Mesodermal cell (in vitro differentiated cells): ENCODE data around the gene ACSM6.
A peak's percentile ranks its signal among the peaks of the same experiment; 100 is the strongest.
"Not testable (repeated sequence)": the region's sequence is repeated elsewhere in the genome, so short reads cannot be mapped to it uniquely, and the experiment has no call there.

Source experiments
- H3K27ac ChIP-seq: 2 replicates; pipeline ENCODE4 v1.7.0; 2013; ENCODE audit warnings: mild to moderate bottlenecking, low read depth, low read length, moderate library complexity; ENCODE audit not compliant: severe bottlenecking
- H3K36me3 ChIP-seq: 2 replicates; pipeline ENCODE4 v1.7.1; 2013; ENCODE audit warnings: mild to moderate bottlenecking, low read length, moderate library complexity; ENCODE audit not compliant: control insufficient read depth, insufficient read depth
- H3K4me1 ChIP-seq: one replicate; pipeline ENCODE4 v1.7.1; 2013; ENCODE audit warnings: mild to moderate bottlenecking, low read length; ENCODE audit not compliant: insufficient read depth, control insufficient read depth, poor library complexity, severe bottlenecking
- H3K4me3 ChIP-seq: 2 replicates; pipeline ENCODE4 v1.7.0; 2013; ENCODE audit warnings: low read length, control low read depth, mild to moderate bottlenecking; ENCODE audit not compliant: insufficient read depth, poor library complexity, severe bottlenecking; ENCODE audit errors: extremely low read depth
- H3K9me3 ChIP-seq: 2 replicates; pipeline ENCODE4 v1.7.1; 2013; ENCODE audit warnings: mild to moderate bottlenecking, low read length, moderate library complexity; ENCODE audit not compliant: control insufficient read depth
- WGBS, 2 experiments: methylation state at CpG; one replicate each; pipeline ENCODE4 v1.1.5; 2013; ENCODE audit warnings: missing lambda C conversion rate in 2 of 2; ENCODE audit not compliant: insufficient coverage in 2 of 2; 5-methylcytosine and 5-hydroxymethylcytosine counted together

Gene ACSM6

GRCh38 chr10:95214793-95215192 is 20.8 kb downstream of the ACSM6 start:
- H3K4me1 ChIP-seq, result peaks cover 3% of the 10 kb centered on the region
- H3K36me3 ChIP-seq, result peaks cover 6% of the 10 kb centered on the region
- H3K27ac ChIP-seq, result no peak overlapping the region
- WGBS, 2 experiments, result 90 to 93% methylated on average over 3 of the region's 3 CpGs
- no peak overlapping the region for H3K4me3 ChIP-seq
- no peaks in the 10 kb centered on the region for H3K9me3 ChIP-seq

- Histone ChIP-seq H3K4me3 (no peak overlapping the region), H3K9me3 (no peaks in the 10 kb centered on the region), H3K4me1 (peaks cover 5% of the 10 kb centered on the region), H3K36me3 (peaks cover 6% of the 10 kb centered on the region), H3K27ac (no peak overlapping the region)
- WGBS, 2 experiments, result 100% methylated on average over 1 of the region's 1 CpG; no CpG with 5 or more reads in 1 of the 2 experiments
These were observed 23.4 kb downstream of the ACSM6 start for GRCh38 chr10:95217476-95217875.

- no peaks in the 10 kb centered on the region for H3K9me3 ChIP-seq
- peaks cover 6% of the 10 kb centered on the region for H3K36me3 ChIP-seq
- peaks cover 5% of the 10 kb centered on the region for H3K4me1 ChIP-seq
- H3K27ac ChIP-seq, result no peak overlapping the region
- H3K4me3 ChIP-seq, result no peak overlapping the region
- WGBS, 2 experiments, result no CpG with 5 or more reads among the region's 3 CpGs
These were observed 26.5 kb downstream of the ACSM6 start for GRCh38 chr10:95220539-95220938.

GRCh38 chr10:95221124-95221523 is 27.1 kb downstream of the ACSM6 start:
- Histone ChIP-seq H3K4me1 (peaks cover 5% of the 10 kb centered on the region), H3K36me3 (peaks cover 3% of the 10 kb centered on the region), H3K9me3 (no peaks in the 10 kb centered on the region), H3K4me3 (no peak overlapping the region), H3K27ac (no peak overlapping the region)
- WGBS, 2 experiments, result 43 to 82% methylated on average over 3 of the region's 5 CpGs

- no CpG with 5 or more reads among the region's 2 CpGs for WGBS, 2 experiments
- Histone ChIP-seq H3K27ac (no peak overlapping the region), H3K4me1 (peaks cover 19% of the 10 kb centered on the region)
These were observed 31.1 kb downstream of the ACSM6 start for GRCh38 chr10:95225136-95225535.

GRCh38 chr10:95228934-95229723 is 35.1 kb downstream of the ACSM6 start:
- WGBS, 2 experiments, result 18 to 39% methylated on average over 4 to 6 of the region's 14 CpGs
- H3K4me1 ChIP-seq, result peaks cover 19% of the 10 kb centered on the region
- H3K36me3 ChIP-seq, result peaks cover 20% of the 10 kb centered on the region
- H3K4me3 ChIP-seq, H3K9me3 ChIP-seq: not testable (repeated sequence)
- H3K27ac ChIP-seq, result peak overlapping the region; percentile 94

More at GRCh38 chr10:95225136-95225535, 31.1 kb downstream of the ACSM6 start:
- no peak overlapping the region for H3K4me3 ChIP-seq
- no peaks in the 10 kb centered on the region for H3K36me3 ChIP-seq
- H3K9me3 ChIP-seq, result no peaks in the 10 kb centered on the region

GRCh38 chr10:95229724-95230627 is 35.9 kb downstream of the ACSM6 start:
- Histone ChIP-seq H3K9me3 (no peaks in the 10 kb centered on the region), H3K27ac (peak overlapping the region; percentile 94), H3K36me3 (peaks cover 28% of the 10 kb centered on the region), H3K4me1 (peaks cover 19% of the 10 kb centered on the region), H3K4me3 (peak overlapping the region; percentile 38)
- WGBS, 2 experiments, result 8 to 20% methylated on average over 3 to 4 of the region's 10 CpGs

GRCh38 chr10:95230677-95231586 is 36.9 kb downstream of the ACSM6 start:
- not testable (repeated sequence) for H3K9me3 ChIP-seq
- Histone ChIP-seq H3K36me3 (peaks cover 36% of the 10 kb centered on the region), H3K4me1 (peaks cover 23% of the 10 kb centered on the region), H3K27ac (peak overlapping the region; percentile 60), H3K4me3 (peak overlapping the region; percentile 38)
- 14 to 18% methylated on average over 31 of the region's 36 CpGs for WGBS, 2 experiments

GRCh38 chr10:95233377-95234034 is 39.5 kb downstream of the ACSM6 start:
- no peak overlapping the region for H3K27ac ChIP-seq
- peaks cover 32% of the 10 kb centered on the region for H3K4me1 ChIP-seq
- H3K36me3 ChIP-seq, result peaks cover 55% of the 10 kb centered on the region
- WGBS, 2 experiments, result 86 to 100% methylated on average over 1 to 2 of the region's 2 CpGs
- H3K9me3 ChIP-seq, result no peaks in the 10 kb centered on the region
- no peak overlapping the region for H3K4me3 ChIP-seq

- Histone ChIP-seq H3K36me3 (peaks cover 64% of the 10 kb centered on the region), H3K27ac (no peak overlapping the region), H3K4me1 (peaks cover 26% of the 10 kb centered on the region), H3K4me3 (no peak overlapping the region), H3K9me3 (no peaks in the 10 kb centered on the region)
- WGBS, 2 experiments, result 74 to 81% methylated on average over 4 to 5 of the region's 5 CpGs
These were observed 40.9 kb downstream of the ACSM6 start for GRCh38 chr10:95234951-95235350.
